NCI-H2081 (cell line): ENCODE results near the gene PCARE.
A peak's percentile ranks its signal among the peaks of the same experiment; 100 is the strongest.
"Not testable (repeated sequence)": the region's sequence is repeated elsewhere in the genome, so short reads cannot be mapped to it uniquely, and the experiment has no call there.

Experiments
- DNase-seq, 2 experiments: peaks; one replicate each; lab custom pipeline; 2025; lab: John Stamatoyannopoulos, UW

PCARE gene

DNA sequence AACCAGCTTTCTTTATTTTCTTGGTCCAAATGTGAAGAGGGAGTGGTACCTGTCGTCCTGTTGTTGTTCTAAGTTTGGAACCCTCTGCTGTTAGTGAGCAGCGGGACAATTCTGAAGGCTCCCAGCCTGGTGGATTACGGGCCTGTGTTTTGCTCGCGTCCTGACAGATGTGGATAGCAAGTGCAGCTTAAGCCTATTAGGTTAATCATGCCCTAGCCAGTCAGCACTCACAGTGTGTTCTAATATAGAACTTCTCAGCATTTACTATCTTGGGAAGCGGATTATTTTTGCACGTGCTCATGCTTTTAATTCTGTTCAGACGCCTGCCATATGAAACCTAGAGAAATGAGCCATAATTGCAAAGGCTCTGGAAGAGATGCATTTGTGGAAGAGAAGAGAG is at the start of gene PCARE:
TSS of gene PCARE (minus strand) at position 113 of the 400 bp plus-strand sequence. CDS start 262 bp downstream, outside the sequence.
- DNase-seq: no peak

DNA sequence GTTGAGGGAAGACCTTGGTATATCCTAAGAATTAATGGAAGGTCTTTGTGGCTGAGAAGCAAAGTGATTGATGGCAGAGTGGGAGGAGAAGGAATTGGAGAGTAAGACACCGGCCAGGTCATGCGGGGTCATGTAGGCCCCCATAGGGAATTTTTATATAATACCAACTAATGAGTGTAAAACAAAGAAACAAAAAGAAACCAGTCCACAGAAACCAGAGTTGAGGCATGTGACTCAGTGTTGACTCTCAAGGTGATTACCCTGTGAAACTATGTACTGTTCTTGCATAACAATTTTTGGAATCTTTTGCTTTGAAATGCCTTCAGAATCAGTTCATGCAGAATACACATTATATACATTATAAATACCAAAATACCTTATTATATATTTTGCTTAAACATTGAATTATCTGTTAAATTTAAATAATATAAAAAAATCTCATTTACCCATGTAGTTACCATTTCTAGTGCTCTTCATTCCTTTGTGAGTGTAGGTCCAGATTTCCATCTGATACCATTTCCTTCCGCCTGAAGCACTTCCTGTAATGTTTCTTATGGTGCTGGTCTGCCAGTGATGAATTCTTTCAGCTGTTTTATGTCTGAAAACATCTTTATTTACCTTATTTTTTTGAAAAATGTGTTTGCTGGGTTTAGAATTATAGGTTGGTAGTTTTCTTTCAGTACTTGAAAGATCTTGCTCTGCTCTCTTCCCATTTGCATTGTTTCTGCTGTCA is 49.5 kb upstream of the PCARE start:
- no peak for DNase-seq

DNA sequence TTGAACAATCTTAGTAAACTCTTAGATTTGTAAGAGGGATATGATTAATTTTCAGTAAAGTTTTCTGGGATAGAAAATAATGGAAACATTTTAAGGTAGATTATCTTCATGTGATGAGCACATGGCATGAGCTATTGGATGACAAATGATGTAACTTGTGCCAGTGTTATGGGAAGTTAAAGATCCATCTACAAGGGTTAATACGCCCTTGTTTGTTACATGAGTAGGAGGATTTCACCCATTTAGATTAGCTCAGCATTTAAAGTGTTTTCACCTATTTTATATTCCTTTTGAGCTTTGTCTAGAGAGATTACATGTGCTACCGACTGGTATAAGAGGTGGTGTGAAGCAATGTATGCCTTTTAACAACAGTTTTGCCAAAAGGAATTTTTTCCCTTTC is 46.5 kb upstream of the PCARE start:
- no peak for DNase-seq

DNA sequence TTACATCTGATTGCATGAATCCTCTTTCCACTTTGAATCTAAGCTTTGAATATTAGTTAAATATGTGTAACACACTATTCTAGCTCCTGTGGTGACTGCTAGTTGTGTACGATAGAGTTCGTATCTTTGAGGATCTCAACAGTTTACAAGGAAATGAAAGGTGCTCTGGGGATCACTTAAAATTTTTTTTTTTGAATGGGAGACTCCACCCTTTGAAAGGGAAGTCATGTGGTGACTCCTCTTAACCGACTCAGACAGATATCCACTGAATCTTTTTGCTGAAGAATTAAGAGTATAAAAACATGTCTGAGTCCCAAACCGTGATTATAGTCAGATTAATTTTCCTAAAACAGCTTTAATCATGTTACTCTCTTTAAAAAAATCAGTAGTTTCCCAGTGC is 44.9 kb upstream of the PCARE start:
- no peak for DNase-seq

DNA sequence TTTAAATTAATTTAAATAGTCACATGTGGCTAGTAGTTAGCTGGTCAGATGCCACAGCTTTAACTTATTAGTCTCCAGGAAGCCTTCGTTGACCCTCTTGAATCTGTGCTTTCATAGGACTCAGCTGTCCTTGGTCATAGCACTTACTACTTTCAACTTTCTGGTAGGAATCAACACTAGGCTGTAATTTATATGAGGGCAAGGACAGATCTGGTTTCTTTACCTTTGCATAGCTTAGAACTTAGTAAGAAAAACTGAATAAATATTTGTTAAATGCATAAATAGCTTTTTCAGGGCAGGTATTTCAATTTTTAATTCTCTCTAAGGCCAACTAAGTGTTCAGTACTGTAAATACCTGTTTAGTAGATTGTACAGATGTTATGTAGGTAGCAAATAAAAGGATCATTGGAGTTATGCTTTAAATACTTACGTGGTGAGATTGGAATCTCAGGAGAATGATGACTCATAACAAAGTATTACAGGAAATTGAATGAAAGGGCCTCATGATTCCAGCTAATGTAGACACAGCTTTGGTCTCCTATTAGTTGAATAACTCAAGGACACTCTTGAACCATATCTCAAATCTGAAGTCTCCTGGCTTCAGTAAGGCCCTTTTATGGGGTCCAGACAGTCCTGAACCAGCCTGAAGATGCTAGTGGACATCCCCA is 43.4 kb upstream of the PCARE start:
- no peak for DNase-seq

DNA sequence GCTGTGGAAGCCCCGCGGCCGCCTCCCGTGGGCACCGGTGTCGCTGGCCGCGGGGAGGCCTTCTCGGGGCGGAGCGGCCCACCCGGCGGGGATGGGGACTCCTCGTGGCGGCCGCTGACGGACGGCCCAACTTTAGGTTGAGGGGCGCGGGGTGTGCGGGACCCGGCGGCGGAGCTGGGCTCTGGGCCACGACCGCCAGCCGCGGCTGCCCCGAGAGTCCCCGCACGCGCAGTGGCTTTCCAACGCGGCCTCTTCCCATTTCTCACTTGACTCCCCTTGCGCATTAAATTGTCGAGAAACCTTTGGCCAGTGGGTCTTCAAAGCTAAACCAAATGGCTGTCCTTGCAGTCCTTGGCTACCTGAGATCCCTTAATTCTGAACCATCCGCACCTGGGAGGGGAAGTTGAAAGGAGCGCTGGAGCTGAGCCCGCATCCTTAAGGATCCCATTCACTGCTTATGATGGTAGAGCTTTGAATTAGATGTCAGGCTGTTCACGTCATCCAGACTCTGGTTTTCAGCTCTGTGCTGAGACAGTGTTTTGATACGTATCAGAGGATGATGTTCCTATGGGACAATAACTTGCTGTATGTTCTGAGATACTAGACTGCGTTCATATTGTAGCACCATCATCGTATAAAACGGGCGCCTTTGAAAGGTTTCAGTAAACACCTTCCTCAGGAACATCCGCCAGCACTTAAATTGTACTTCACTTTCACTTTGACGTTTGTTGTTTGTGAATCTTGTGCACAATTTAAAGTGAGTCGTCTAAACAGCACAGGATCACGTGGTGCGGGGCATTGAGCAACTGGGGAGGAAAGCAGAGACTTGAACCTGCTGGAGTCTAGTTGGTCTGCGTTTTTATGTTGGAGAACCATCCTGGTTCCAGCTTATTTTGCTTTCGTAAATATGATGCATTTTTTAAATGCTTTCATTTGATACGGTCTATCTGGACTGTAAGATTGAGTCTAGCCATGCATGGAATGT is 41.8 kb upstream of the PCARE start:
- DNase-seq: peak in 1 of 2 experiments; percentile 54

DNA sequence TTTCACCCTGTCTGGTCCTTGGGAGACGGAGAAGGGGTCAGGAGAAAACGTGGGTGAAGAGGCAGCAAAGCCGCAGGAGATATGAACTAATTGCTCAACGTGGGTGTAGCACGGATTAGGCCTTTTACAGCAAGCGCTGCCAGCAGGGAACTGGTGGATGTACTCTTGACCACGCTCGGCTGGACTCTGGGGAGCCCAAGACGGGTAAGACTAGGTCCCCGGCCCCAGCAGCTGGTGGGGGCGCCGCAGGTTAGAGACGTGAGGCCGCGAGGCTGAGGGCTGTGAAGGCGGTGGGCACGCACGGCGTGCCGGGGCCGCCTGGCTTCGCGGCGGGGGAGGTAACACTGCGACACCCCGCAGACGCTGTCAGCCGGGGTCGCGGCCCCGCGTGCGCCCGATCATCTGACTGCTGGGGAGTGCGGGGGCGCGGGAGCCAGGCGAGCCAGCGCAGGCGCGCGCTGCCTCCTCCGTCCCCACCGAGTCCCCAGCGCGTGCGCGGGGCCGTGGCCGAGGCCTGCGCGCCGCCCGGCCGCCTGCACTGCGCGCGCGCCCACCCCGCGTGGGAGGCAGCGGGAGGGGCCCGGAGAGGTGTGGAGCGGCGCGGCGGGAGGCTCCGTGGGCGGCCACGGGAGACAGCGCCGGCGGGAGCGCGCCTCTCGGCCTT is 40.8 kb upstream of the PCARE start, which contains the start of gene CLIP4:
TSS of gene CLIP4 (plus strand) at position 470 of the 664 bp plus-strand sequence. CDS start 5,974 bp downstream, outside the sequence.
- peak; percentile 26 to 48 for DNase-seq

- no peak for DNase-seq
These were observed 40.2 kb upstream of the PCARE start for GRCh38 chr2:29114586-29114945.

- no peak for DNase-seq
These were observed 39.6 kb upstream of the PCARE start for GRCh38 chr2:29113891-29114321.

- DNase-seq: no peak
These were observed 38.8 kb upstream of the PCARE start for GRCh38 chr2:29113027-29113686.

- DNase-seq: no peak
These were observed 38.1 kb upstream of the PCARE start for GRCh38 chr2:29112379-29112778.

DNA sequence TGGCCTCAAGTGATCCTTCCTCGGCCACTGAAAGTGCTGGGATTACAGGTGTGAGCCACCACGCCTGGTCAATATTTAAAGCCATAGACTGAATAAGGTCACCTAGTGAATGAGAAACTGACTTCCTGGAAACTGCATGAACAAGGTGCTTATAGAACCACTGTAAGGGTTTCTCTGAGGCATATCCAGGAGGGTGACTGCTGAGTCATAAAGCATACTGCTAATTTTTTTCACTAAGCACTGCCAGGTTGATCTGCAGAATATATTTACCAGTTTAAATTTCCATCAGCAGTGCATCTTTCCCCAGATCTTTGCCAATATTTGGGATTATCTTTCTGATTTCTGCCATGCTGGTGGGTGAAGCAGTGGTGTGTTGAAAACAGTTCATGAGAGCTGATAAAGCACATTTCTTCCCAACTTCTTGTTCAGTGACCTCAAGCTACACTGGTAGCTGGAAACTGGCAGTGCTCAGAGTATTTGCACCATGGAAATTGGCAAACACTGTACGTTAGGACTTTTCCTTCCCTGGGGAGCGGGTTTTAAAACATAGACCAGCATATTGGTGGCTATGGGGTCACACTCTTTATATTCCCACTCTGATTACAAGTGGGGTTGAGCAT is 36.7 kb upstream of the PCARE start:
- DNase-seq: no peak

GRCh38 chr2:29109246-29109645 is 34.9 kb upstream of the PCARE start:
- no peak for DNase-seq

- no peak for DNase-seq
These were observed 33.9 kb upstream of the PCARE start for GRCh38 chr2:29108225-29108624.

DNA sequence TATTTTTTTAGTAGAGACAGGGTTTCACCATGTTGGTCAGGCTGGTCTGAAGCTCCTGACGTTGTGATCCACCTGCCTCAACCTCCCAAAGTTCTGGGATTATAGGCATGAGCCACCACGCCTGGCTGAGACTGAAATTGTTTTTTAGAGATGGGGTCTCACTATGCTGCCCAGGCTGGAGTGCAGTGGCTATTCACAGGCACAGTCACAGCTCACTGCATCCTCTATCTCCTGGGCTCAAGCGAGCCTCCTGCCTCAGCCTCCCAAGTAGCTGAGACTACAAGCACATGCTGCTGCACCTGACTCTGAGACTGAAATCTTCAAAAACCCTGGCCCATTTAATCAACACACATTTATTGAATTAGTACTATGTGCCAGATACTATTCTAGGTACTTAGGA is 33.2 kb upstream of the PCARE start:
- DNase-seq: not testable (repeated sequence)

DNA sequence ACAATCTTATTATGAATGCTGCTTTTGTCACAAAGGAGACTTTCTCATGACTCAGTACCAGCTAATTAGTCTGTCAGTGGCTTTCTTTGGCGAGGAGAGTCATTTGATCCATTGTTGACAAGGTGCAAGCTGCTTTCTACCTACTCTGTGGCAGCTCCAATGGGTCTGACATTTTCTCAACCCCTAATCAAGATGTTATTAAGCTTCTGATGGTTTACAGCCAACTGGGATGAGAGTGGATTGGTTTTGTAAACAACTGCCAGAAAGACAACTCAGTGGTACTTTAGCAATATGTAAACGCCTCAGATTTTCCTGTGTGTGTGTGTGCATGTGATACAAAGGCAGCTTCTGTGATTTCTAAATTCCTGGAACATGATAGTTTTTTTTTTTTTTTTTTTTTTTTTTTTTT is 32.7 kb upstream of the PCARE start:
- peak; percentile 50 to 76 for DNase-seq

DNA sequence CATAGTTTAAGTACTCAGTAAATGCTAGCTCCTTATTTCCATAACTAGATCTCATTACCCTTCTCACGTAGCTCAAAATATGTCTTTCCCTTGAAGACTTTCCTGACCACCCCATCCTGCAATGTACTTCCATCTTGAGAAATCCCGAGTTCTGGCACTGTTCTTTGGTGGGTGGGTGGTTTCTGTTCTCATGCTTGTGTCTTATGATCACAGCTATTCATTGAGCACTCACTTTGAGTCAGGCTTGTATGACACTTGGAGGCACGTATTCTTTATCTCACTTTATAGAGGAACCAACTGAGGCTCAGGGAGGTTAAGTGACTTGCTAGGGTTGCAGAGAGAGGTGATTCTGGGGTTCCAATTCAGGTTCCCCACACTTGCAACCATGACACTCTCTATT is 31.9 kb upstream of the PCARE start:
- no peak for DNase-seq

- no peak for DNase-seq
These were observed 31.1 kb upstream of the PCARE start for GRCh38 chr2:29105375-29105774.

GRCh38 chr2:29104688-29105087 is 30.4 kb upstream of the PCARE start:
- no peak for DNase-seq

DNA sequence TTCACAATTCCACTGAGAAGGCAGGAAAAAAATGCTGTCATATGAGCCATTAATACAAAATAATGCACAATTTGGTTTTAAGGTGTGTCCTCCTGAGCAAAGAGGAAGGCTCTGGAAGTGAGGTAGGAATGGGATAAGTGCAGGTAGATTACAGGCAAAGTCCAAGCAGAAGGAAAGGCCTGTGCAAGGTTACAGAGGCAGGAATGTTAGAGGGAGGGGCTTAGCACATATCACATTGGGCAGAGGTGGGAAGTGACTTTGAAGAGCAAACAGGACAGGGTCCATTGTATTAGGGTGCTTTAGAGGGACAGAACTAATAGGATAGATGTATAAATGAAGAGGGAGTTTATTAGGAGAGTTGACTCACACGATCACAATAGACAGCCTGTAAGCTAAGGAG is 26.2 kb upstream of the PCARE start:
- DNase-seq: no peak

GRCh38 chr2:29097569-29097968 is 23.2 kb upstream of the PCARE start:
- DNase-seq: no peak
